Right lobe of liver (tissue), 6 donors: Measurements from ENCODE around the gene HARS2. TPM values are rescaled to one million over a fixed set of nuclear protein-coding genes. Genes with fewer than 3 reads are reported as not detected.
"Not testable (repeated sequence)": the region's sequence is repeated elsewhere in the genome, so short reads cannot be mapped to it uniquely, and the experiment has no call there.

ENCODE experiments used
- ATAC-seq, 4 donors: fragments of 200-7000 bp; cut with Tn5 transposase; one replicate each; pipeline ENCODE4 v1.9.1; 2020; ENCODE audit warnings: mild to moderate bottlenecking in 4 of 4, moderate library complexity in 4 of 4
- DNase-seq, 3 donors: peaks; one replicate each; pipeline ENCODE4 v3.0.0-alpha.2; 2020
- H3K27ac ChIP-seq, 3 donors: fragments of 200-600 bp; one replicate each; pipeline ENCODE4 v1.8.0; 2022
- H3K27me3 ChIP-seq, 2 donors: fragments of 200-600 bp; one replicate each; pipeline ENCODE4 v1.8.0; 2022
- H3K36me3 ChIP-seq, 4 donors: fragments of 200-600 bp; sonication (generic) in 1 of 4; one replicate each; pipeline versions ENCODE4 v1.5.1 to v1.8.0; 2017 to 2022; ENCODE audit warnings: control low read depth in 1 of 4
- H3K4me1 ChIP-seq, 4 donors: fragments of 200-600 bp; sonication (generic) in 1 of 4; one replicate each; pipeline versions ENCODE4 v1.5.1 to v1.8.0; 2017 to 2022; ENCODE audit warnings: control low read depth in 1 of 4
- H3K4me3 ChIP-seq, 3 donors: fragments of 200-600 bp; one replicate each; pipeline ENCODE4 v1.8.0; 2022
- H3K9me3 ChIP-seq, 4 donors: fragments of 200-600 bp; sonication (generic) in 1 of 4; one replicate each; pipeline versions ENCODE4 v1.5.1 to v1.8.0; 2017 to 2022; ENCODE audit warnings: control low read depth in 1 of 4
- POLR2A ChIP-seq: fragments of 450-650 bp; IDR thresholded peaks from one replicate; pipeline ENCODE4 v1.6.1; 2017; ENCODE audit warnings: antibody characterized with exemption, mild to moderate bottlenecking
- WGBS: methylation state at CpG from one replicate; pipeline ENCODE4 v1.1.6; 2018; ENCODE audit warnings: low coverage, low lambda C conversion rate; ENCODE audit not compliant: insufficient coverage; ENCODE audit errors: missing lambda C conversion rate; 5-methylcytosine and 5-hydroxymethylcytosine counted together
- intact Hi-C, 2 donors: fragments of 100-400 bp; cut with DNase I; formaldehyde crosslinking; loops; one replicate each; pipeline versions ENCODE4 v1.11.2 to v1.14.1; 2022
- total RNA-seq, 6 experiments: library from RNA; depleted of rRNA in 2 of 6; stranded (reverse); fragments of >200 nt in 2 of 6; fragmentation: NEBNext Ultra II Directional in 3 of 6; extraction: Animal tissue kit (Norgen Biotek cat#: 25700) in 3 of 6; gene quantifications; one replicate each; pipeline versions ENCODE4 v1.1.0 to v1.2.4, GENCODE V29; 2016 to 2023
- TF ChIP-seq, protein P1 (sequence below), 4 donors: fragments of 200-600 bp in 3 of 4; fragments of 450-650 bp in 1 of 4; IDR thresholded peaks; one replicate each; pipeline versions ENCODE4 v1.5.1 to v1.8.0; 2016 to 2022; ENCODE audit warnings: antibody characterized with exemption in 4 of 4, mild to moderate bottlenecking in 2 of 4
- donor health status: DM: no; HTN: yes; CAD: no.
- donor health status: DM: no; HTN: no; CAD: no.
- donor health status: DM: no; HTN: no; CAD: no.
- donor health status: DM: no; HTN: yes; CAD: no.
- donor health status: DM: no; HTN: yes; CAD: no.

The HARS2 gene
- total RNA-seq, 6 experiments from 2014 or later = 8.5 to 13.9 (median 11.5) TPM

DNA sequence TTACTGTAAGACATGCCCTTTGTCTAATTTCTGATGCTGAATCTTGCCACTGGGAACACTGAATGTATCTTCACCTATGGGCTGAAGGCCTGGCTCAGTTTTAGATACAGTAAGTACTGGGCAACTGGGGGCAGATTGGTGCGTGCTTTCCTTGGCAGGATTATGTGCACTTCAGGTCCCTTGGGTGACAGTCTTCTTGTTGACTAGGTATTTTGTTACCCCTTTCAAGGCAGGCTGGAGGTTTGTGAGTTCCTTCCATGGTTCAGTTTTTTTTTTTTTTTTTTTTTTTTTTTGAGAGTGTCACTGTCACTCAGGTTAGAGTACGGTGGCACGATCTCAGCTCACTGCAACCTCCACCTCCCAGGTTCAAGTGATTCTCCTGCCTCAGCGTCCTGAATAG is 16.6 kb downstream of the HARS2 start:
- no peak overlapping the region for H3K4me3 ChIP-seq
- no peak for ATAC-seq
- H3K27me3 ChIP-seq = no peaks in the 10 kb centered on the region
- intact Hi-C loops = no loop called here
- H3K27ac ChIP-seq = no peak overlapping the region
- H3K4me1 ChIP-seq = no peaks in the 10 kb centered on the region
- DNase-seq = no peak
- H3K36me3 ChIP-seq = peaks cover 7 to 40% (median 19%) of the 10 kb centered on the region in 4 donors
- H3K9me3 ChIP-seq = no peaks in the 10 kb centered on the region
- WGBS = 86% methylated on average over 1 of the region's 4 CpGs
- TF ChIP-seq POLR2A = no peak
- TF ChIP-seq, protein P1, sequence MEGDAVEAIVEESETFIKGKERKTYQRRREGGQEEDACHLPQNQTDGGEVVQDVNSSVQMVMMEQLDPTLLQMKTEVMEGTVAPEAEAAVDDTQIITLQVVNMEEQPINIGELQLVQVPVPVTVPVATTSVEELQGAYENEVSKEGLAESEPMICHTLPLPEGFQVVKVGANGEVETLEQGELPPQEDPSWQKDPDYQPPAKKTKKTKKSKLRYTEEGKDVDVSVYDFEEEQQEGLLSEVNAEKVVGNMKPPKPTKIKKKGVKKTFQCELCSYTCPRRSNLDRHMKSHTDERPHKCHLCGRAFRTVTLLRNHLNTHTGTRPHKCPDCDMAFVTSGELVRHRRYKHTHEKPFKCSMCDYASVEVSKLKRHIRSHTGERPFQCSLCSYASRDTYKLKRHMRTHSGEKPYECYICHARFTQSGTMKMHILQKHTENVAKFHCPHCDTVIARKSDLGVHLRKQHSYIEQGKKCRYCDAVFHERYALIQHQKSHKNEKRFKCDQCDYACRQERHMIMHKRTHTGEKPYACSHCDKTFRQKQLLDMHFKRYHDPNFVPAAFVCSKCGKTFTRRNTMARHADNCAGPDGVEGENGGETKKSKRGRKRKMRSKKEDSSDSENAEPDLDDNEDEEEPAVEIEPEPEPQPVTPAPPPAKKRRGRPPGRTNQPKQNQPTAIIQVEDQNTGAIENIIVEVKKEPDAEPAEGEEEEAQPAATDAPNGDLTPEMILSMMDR (IDR thresholded peaks at IDR 0.05) = no peak

DNA sequence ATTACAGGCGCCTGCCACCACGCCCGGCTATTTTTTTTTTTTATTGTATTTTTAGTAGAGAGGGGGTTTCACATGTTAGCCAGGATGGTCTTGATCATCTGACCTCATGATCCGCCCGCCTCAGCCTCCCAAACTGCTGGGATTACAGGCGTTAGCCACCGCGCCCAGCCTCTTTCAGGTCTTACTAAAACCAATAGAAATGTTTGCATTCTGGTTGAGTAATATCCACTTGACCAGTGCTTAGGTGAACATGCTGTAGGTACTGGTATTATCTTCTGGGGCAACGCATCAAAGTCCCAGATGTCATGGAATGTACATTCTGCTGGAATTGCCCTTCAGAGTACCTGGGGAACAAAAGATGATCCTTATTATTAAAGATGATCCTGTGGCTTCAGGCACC is 17.5 kb downstream of the HARS2 start:
- WGBS = 81% methylated on average over 8 of the region's 9 CpGs
- H3K4me1 ChIP-seq, H3K4me3 ChIP-seq, H3K9me3 ChIP-seq, H3K27me3 ChIP-seq, ATAC-seq, intact Hi-C loops, H3K27ac ChIP-seq, DNase-seq: not testable (repeated sequence)
- H3K36me3 ChIP-seq = peaks cover 4 to 30% (median 14%) of the 10 kb centered on the region in 4 donors

DNA sequence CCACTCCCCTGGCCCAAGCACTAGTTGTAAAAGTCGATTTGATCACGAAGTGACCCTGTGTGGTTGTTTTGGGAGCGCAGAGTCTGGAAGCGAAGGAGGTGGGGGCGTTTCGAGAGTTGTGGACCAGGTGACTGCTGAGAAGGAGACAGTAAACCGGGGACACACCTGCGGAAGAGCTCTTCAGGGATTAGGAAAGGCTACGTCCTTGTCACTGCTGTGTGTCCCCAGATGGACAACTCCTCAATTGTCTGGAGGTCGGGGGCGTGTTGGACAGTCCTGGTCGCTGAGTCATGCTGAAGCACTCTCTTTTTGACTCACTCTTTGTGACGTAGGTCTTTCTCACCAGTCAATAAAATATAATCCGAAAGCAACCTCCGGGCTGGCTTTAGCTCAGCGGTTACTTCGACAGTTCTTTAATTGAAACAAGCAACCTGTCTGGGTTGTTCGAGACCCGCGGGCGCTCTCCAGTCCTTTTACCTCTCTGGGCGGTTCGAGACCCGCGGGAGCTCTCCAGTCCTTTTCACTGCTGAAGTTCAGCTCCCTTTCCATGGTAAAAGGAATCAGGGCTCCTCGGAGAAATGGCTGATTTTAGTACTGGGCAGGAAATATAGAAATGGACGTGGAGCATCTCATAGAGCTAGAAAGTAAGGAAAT is 19.8 kb downstream of the HARS2 start:
- Histone ChIP-seq H3K36me3 (peaks cover 0 to 7% (median 0%) of the 10 kb centered on the region in 4 donors), H3K9me3 (no peaks in the 10 kb centered on the region), H3K4me1 (no peaks in the 10 kb centered on the region), H3K27ac (peak overlapping the region; percentile 72 to 93 (median 89)), H3K4me3 (peak overlapping the region; percentile 55 to 64 (median 61)), H3K27me3 (no peaks in the 10 kb centered on the region)
- peak; percentile 72 for TF ChIP-seq POLR2A
- TF ChIP-seq, protein P1 (IDR thresholded peaks at IDR 0.05) = no peak
- intact Hi-C loops = loop anchor here in 1 of 2 donors (10.0 kb wide), 1 partner anchor 346 kb away; the partner anchor contains the start of gene SLC4A9
- WGBS = under 1% methylated on average over 21 of the region's 27 CpGs
- DNase-seq (peak; percentile 89 to 91 (median 89)), ATAC-seq (peak; percentile 95)

DNA sequence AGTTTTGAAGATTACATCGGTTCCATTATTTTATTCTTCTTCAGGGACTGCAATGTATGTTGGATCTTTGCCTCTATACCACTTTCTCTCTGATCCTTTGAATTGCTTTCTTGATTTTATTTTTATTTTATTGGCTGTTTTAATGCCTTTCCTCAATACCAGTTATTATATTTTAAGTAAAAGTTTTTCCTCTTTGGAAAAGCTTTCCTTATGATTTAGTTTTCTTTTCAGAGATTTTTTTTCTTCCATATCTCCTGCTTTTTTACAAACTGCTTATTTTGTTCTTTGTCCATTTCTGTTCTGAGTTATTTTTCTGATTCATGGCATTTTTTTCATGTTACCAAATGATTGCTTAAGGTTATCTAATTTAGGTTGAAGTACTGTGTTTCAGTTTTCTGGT is 20.5 kb downstream of the HARS2 start:
- Histone ChIP-seq H3K4me3 (peak overlapping the region in 1 of 3 donors; percentile 55), H3K27ac (peak overlapping the region in 1 of 3 donors; percentile 89), H3K36me3 (no peaks in the 10 kb centered on the region), H3K9me3 (no peaks in the 10 kb centered on the region), H3K27me3 (no peaks in the 10 kb centered on the region), H3K4me1 (no peaks in the 10 kb centered on the region)
- WGBS = 87% methylated on average over 1 of the region's 1 CpG
- ATAC-seq (no peak), DNase-seq (no peak)
- TF ChIP-seq, protein P1 (IDR thresholded peaks at IDR 0.05) = no peak
- TF ChIP-seq POLR2A = no peak
- intact Hi-C loops = loop anchor here in 1 of 2 donors (10.0 kb wide), 1 partner anchor 347 kb away; the partner anchor contains the start of gene SLC4A9

DNA sequence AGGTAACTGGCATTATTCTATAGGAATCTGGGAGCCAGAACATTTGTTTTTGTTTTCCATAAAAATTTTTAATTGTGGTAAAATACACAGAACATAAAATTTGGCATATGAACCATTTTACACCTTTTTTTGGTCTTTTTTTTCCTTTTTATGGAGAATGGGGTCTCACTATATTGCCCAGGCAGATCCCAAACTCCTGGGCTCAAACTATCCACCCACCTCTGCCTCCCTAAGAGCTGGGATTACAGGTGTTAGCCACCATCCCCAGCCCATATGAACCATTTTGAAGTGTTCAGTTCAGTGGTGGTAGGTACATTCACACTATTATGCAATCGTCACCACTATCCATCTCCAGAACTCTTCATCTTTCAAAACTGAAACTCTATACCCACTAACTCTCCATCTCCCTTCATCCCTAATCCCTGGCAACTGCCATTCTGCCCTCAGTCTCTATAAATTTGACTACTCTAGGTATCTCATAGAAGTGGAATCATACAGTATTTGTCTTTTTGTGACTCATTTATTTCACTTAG is 22.4 kb downstream of the HARS2 start:
- H3K27me3 ChIP-seq = no peaks in the 10 kb centered on the region
- no peaks in the 10 kb centered on the region for H3K4me1 ChIP-seq
- H3K27ac ChIP-seq = no peak overlapping the region
- no peaks in the 10 kb centered on the region for H3K9me3 ChIP-seq
- intact Hi-C loops = loop anchor here in 1 of 2 donors (10.0 kb wide), 1 partner anchor 349 kb away; the partner anchor contains the start of gene SLC4A9
- no peak for ATAC-seq
- no peak overlapping the region for H3K4me3 ChIP-seq
- no peak for TF ChIP-seq POLR2A
- TF ChIP-seq, protein P1 (IDR thresholded peaks at IDR 0.05) = no peak
- no peak for DNase-seq
- WGBS = 82% methylated on average over 1 of the region's 1 CpG
- H3K36me3 ChIP-seq = no peaks in the 10 kb centered on the region

DNA sequence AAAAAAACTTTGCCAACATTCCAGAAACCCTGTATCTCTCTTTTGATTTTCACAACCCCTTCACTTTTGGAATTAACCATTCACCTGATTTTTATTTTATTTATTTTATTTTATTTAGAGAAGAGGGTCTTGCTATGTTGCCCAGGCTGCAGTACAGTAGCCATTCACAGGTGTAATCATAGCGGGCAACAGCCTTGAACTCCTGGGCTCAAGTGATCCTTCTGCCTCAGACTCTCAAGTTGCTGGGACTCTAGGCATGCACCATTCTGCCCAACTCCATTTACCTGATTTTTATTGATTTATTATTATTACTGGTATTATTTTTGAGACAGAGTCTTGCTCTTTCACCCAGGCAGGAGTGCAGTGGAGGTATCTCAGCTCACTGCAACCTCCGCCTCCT is 25.0 kb downstream of the HARS2 start:
- intact Hi-C loops = loop anchor here in 1 of 2 donors (10.0 kb wide), 1 partner anchor 351 kb away; the partner anchor contains the start of gene SLC4A9
- H3K36me3 ChIP-seq, H3K4me3 ChIP-seq, DNase-seq, H3K4me1 ChIP-seq, ATAC-seq, H3K9me3 ChIP-seq, H3K27ac ChIP-seq, H3K27me3 ChIP-seq: not testable (repeated sequence)
- 62% methylated on average over 1 of the region's 2 CpGs for WGBS
